Prostate gland (tissue), 2 donors: ENCODE data around the gene ZNF516. TPM values are rescaled to one million over a fixed set of nuclear protein-coding genes. Genes with fewer than 3 reads are reported as not detected.

Source experiments
- DNase-seq: peaks from one replicate; pipeline ENCODE4 v3.0.0-alpha.2; 2019; ENCODE audit warnings: low spot score
- H3K27ac ChIP-seq, 2 donors: fragments of 200-600 bp; sonication (generic); 2 replicates each; pipeline ENCODE4 v1.5.1; 2017 to 2019
- H3K27me3 ChIP-seq: fragments of 200-600 bp; sonication (generic); replicated peaks from 2 replicates; pipeline ENCODE4 v1.5.1; 2019; ENCODE audit not compliant: insufficient read depth
- H3K36me3 ChIP-seq, 2 donors: fragments of 200-600 bp; sonication (generic); 1 replicate in 1 of 2; 2 replicates in 1 of 2; pipeline versions ENCODE4 v1.5.1 to v1.8.1; 2017 to 2019
- H3K4me1 ChIP-seq: fragments of 200-600 bp; sonication (generic); replicated peaks from 2 replicates; pipeline ENCODE4 v1.5.1; 2019
- H3K4me3 ChIP-seq, 2 donors: fragments of 200-600 bp; sonication (generic); 2 replicates each; pipeline ENCODE4 v1.5.1; 2017 to 2019
- H3K9me3 ChIP-seq: fragments of 200-600 bp; sonication (generic); 2 replicates; pipeline ENCODE4 v1.5.1; 2017
- CTCF ChIP-seq, 4 experiments: fragments of 200-600 bp in 2 of 4; fragments of 450-650 bp in 2 of 4; sonication (generic) in 2 of 4; IDR thresholded peaks; 1 replicate in 3 of 4; 2 replicates in 1 of 4; pipeline ENCODE4 v1.5.1; 2016 to 2019; ENCODE audit warnings: antibody characterized with exemption in 4 of 4, mild to moderate bottlenecking in 2 of 4, moderate library complexity in 2 of 4
- POLR2A ChIP-seq: fragments of 450-650 bp; IDR thresholded peaks from one replicate; pipeline ENCODE4 v1.6.1; 2016; ENCODE audit warnings: antibody characterized with exemption, mild to moderate bottlenecking
- POLR2AphosphoS5 ChIP-seq: sonication (generic); formaldehyde crosslinking; IDR thresholded peaks from one replicate; pipeline ENCODE4 v1.6.1; 2017; ENCODE audit warnings: antibody characterized with exemption
- WGBS: methylation state at CpG from one replicate; pipeline ENCODE4 v1.1.5; 2018; 5-methylcytosine and 5-hydroxymethylcytosine counted together
- intact Hi-C: fragments of 100-400 bp; cut with DNase I; formaldehyde crosslinking; loops from one replicate; pipeline ENCODE4 v1.14.2; 2022
- total RNA-seq, 2 donors: library from RNA; depleted of rRNA; stranded (reverse); fragments of >200 nt; gene quantifications; one replicate each; pipeline ENCODE4 v1.1.0, GENCODE V29; 2016

Gene ZNF516
- total RNA-seq, 2 donors from 2014 or later = 25.0 to 158 TPM

- intact Hi-C loops = loop anchor here (5.0 to 10.0 kb wide), 2 partner anchors 89 to 462 kb away; no protein-coding TSS in a partner anchor
- DNase-seq = no peak
- no peaks in the 10 kb centered on the region for H3K9me3 ChIP-seq
Measured at GRCh38 chr18:76346490-76347130, 148.4 kb downstream of the ZNF516 start.

GRCh38 chr18:76345901-76346300 is 149.1 kb downstream of the ZNF516 start:
- no peak for DNase-seq
- H3K27ac ChIP-seq = no peak overlapping the region

More at GRCh38 chr18:76346490-76347130, 148.4 kb downstream of the ZNF516 start:
- Histone ChIP-seq H3K4me3 (no peak overlapping the region), H3K27ac (no peak overlapping the region), H3K36me3 (no peaks in the 10 kb centered on the region), H3K4me1 (peaks cover 10% of the 10 kb centered on the region), H3K27me3 (no peaks in the 10 kb centered on the region)
- TF ChIP-seq CTCF (IDR thresholded peaks at IDR 0.05) (no peak), POLR2AphosphoS5 (no peak), POLR2A (no peak)
- 91% methylated on average over 27 of the region's 29 CpGs for WGBS

GRCh38 chr18:76343938-76344569 is 151.0 kb downstream of the ZNF516 start:
- intact Hi-C loops = loop anchor here (10.0 kb wide), 1 partner anchor 459 kb away; no protein-coding TSS in a partner anchor
- H3K4me1 ChIP-seq = peaks cover 10% of the 10 kb centered on the region
- H3K36me3 ChIP-seq = no peaks in the 10 kb centered on the region
- 97% methylated on average over 3 of the region's 3 CpGs for WGBS
- DNase-seq = no peak
- H3K27ac ChIP-seq = no peak overlapping the region
- no peaks in the 10 kb centered on the region for H3K27me3 ChIP-seq
- H3K4me3 ChIP-seq = no peak overlapping the region
- TF ChIP-seq CTCF (IDR thresholded peaks at IDR 0.05) (no peak), POLR2AphosphoS5 (no peak), POLR2A (no peak)
- no peaks in the 10 kb centered on the region for H3K9me3 ChIP-seq

More at GRCh38 chr18:76345901-76346300, 149.1 kb downstream of the ZNF516 start:
- no peaks in the 10 kb centered on the region for H3K36me3 ChIP-seq
- intact Hi-C loops = loop anchor here (5.0 to 10.0 kb wide), 2 partner anchors 89 to 461 kb away; no protein-coding TSS in a partner anchor
- TF ChIP-seq POLR2A = no peak
- TF ChIP-seq CTCF (IDR thresholded peaks at IDR 0.05) = no peak
- no peak for TF ChIP-seq POLR2AphosphoS5
- H3K4me1 ChIP-seq = peaks cover 10% of the 10 kb centered on the region
- 80% methylated on average over 4 of the region's 4 CpGs for WGBS
- no peaks in the 10 kb centered on the region for H3K9me3 ChIP-seq
- H3K4me3 ChIP-seq = no peak overlapping the region
- H3K27me3 ChIP-seq = no peaks in the 10 kb centered on the region

GRCh38 chr18:76340410-76340809 is 154.6 kb downstream of the ZNF516 start:
- intact Hi-C loops = loop anchor here (10.0 kb wide), 1 partner anchor 456 kb away; no protein-coding TSS in a partner anchor
- Histone ChIP-seq H3K9me3 (no peaks in the 10 kb centered on the region), H3K27ac (no peak overlapping the region), H3K27me3 (no peaks in the 10 kb centered on the region), H3K36me3 (no peaks in the 10 kb centered on the region), H3K4me3 (no peak overlapping the region), H3K4me1 (no peaks in the 10 kb centered on the region)
- TF ChIP-seq POLR2AphosphoS5 = no peak
- TF ChIP-seq CTCF (IDR thresholded peaks at IDR 0.05) = no peak
- no peak for TF ChIP-seq POLR2A
- DNase-seq = no peak
- WGBS = 86% methylated on average over 2 of the region's 2 CpGs
